Activated CD8-positive, alpha-beta memory T cell treated with anti-CD3 and anti-CD28 coated beads, Interleukin-2, amount 10 ng/mL, durations not matched to agents 7 days and 5 days (primary cell): Measurements from ENCODE around the gene NRL. TPM values are rescaled to one million over a fixed set of nuclear protein-coding genes. Genes with fewer than 3 reads are reported as not detected.
"Not testable (repeated sequence)": the region's sequence is repeated elsewhere in the genome, so short reads cannot be mapped to it uniquely, and the experiment has no call there.

Source experiments
- ATAC-seq: fragments of 150-1000 bp; cut with Tn5 transposase; one replicate; pipeline ENCODE4 v1.10.0; 2021; ENCODE audit warnings: moderate library complexity
- CTCF ChIA-PET: fragments of 350-600 bp; sonication (Branson Sonifier 250); formaldehyde crosslinking; loops from one replicate; lab custom pipeline; 2021; ENCODE audit warnings: antibody characterized with exemption; lab: Charles Lee
- DNase-seq: peaks from one replicate; pipeline ENCODE4 v3.0.0-alpha.2; 2020
- H3K27ac Mint-ChIP-seq: one replicate; pipeline ENCODE4 v1.8.0; 2021; ENCODE audit warnings: mild to moderate bottlenecking, mixed read lengths
- H3K27me3 Mint-ChIP-seq: one replicate; pipeline ENCODE4 v1.8.0; 2021; ENCODE audit warnings: mixed read lengths
- H3K36me3 Mint-ChIP-seq: one replicate; pipeline ENCODE4 v1.8.0; 2021; ENCODE audit warnings: mild to moderate bottlenecking, mixed read lengths
- H3K4me1 Mint-ChIP-seq: one replicate; pipeline ENCODE4 v1.8.0; 2021; ENCODE audit warnings: mixed read lengths
- H3K4me3 Mint-ChIP-seq: one replicate; pipeline ENCODE4 v1.8.0; 2021; ENCODE audit warnings: mild to moderate bottlenecking, moderate library complexity, mixed read lengths
- H3K9me3 Mint-ChIP-seq: one replicate; pipeline ENCODE4 v1.8.0; 2022; ENCODE audit warnings: low read depth, mixed read lengths
- total RNA-seq, 2 experiments: library from RNA; stranded (reverse); gene quantifications; one replicate each; pipeline ENCODE4 v1.2.3, GENCODE V29; 2021

NRL gene
- total RNA-seq, 2 experiments from 2014 or later = 2.6 to 3.2 TPM

GRCh38 chr14:24051789-24052655 is 62.7 kb downstream of the NRL start, which contains the start of gene CARMIL3:
TSS of gene CARMIL3 (plus strand) at chr14:24052009. CDS start at chr14:24052154, 145 bp downstream.
- Mint-ChIP-seq H3K27me3 (peaks cover 32% of the 10 kb centered on the region), H3K4me3 (peak within 1 kb of the TSS; percentile 74), H3K36me3 (no peaks in the 10 kb centered on the region), H3K4me1 (peaks cover 16% of the 10 kb centered on the region), H3K27ac (peak within 1 kb of the TSS; percentile 32), H3K9me3 (no peaks in the 10 kb centered on the region)
- ATAC-seq (peak; percentile 88), DNase-seq (peak; percentile 79)
- CTCF ChIA-PET = interaction anchor here (0.8 to 3.1 kb wide), 9 partner anchors 9 to 110 kb away, joined by 3 to 21 read pairs (median 5); partner anchors contain the start of genes DCAF11, IRF9 and NRL

- Mint-ChIP-seq H3K27ac (peak overlapping the region; percentile 32), H3K4me1 (peaks cover 16% of the 10 kb centered on the region), H3K36me3 (no peaks in the 10 kb centered on the region), H3K9me3 (no peaks in the 10 kb centered on the region), H3K4me3 (peak overlapping the region; percentile 74), H3K27me3 (peaks cover 33% of the 10 kb centered on the region)
- DNase-seq (peak; percentile 40), ATAC-seq (no peak)
- CTCF ChIA-PET = interaction anchor here (1.2 to 3.1 kb wide), 8 partner anchors 10 to 63 kb away, joined by 3 to 21 read pairs (median 6); partner anchors contain the start of genes DCAF11 and NRL
Measured at GRCh38 chr14:24051176-24051788, 63.5 kb downstream of the NRL start.

DNA sequence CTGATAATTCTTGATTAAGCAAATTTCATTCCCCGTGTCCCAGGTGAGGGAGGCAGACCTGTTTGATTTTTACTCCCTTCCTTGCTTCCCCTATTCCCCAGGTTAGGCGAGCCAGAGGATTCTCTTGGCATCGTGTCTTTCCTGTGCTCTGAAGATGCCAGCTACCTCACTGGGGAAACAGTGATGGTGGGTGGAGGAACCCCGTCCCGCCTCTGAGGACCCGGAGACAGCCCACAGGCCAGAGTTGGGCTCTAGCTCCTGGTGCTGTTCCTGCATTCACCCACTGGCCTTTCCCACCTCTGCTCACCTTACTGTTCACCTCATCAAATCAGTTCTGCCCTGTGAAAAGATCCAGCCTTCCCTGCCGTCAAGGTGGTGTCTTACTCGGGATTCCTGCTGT is 64.0 kb downstream of the NRL start:
- Mint-ChIP-seq H3K4me3 (peak overlapping the region; percentile 74), H3K4me1 (peaks cover 16% of the 10 kb centered on the region), H3K27me3 (peaks cover 36% of the 10 kb centered on the region)
- not testable (repeated sequence) for H3K9me3 Mint-ChIP-seq, ATAC-seq, DNase-seq, H3K27ac Mint-ChIP-seq, H3K36me3 Mint-ChIP-seq
- CTCF ChIA-PET = interaction anchor here (1.0 to 2.4 kb wide), 3 partner anchors 8 to 40 kb away, joined by 4 to 10 read pairs (median 5); no protein-coding TSS in a partner anchor

- not testable (repeated sequence) for H3K9me3 Mint-ChIP-seq, H3K4me3 Mint-ChIP-seq, ATAC-seq, H3K36me3 Mint-ChIP-seq, H3K27ac Mint-ChIP-seq, DNase-seq
- Mint-ChIP-seq H3K4me1 (peaks cover 29% of the 10 kb centered on the region), H3K27me3 (peaks cover 42% of the 10 kb centered on the region)
- CTCF ChIA-PET = interaction anchor here (1.8 to 2.3 kb wide), 2 partner anchors 13 to 44 kb away, joined by 4 to 6 read pairs; no protein-coding TSS in a partner anchor
Measured at GRCh38 chr14:24049002-24049401, 65.7 kb downstream of the NRL start.

DNA sequence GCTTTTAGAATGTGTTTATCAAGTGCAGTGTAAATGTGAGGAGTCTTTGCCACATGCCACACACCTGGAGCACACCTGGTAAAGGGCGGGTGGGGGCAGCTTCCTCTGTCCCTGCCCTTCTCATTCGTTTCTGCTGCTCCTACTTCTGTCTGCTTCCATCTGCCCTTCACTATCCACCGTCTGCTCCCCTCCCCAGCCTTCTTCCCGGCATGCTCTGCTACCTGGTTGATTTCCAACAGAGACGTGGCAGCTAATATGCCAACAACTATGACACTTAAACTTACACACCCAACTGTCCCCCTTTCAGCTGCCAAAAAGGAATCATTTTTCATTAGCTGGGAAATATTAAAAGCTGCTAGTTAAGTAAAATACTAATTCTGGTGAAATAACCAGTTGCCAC is 72.0 kb downstream of the NRL start:
- CTCF ChIA-PET = interaction anchor here (1.3 kb wide), 1 partner anchor 11 kb away, joined by 6 read pairs; no protein-coding TSS in a partner anchor
- Mint-ChIP-seq H3K9me3 (no peaks in the 10 kb centered on the region), H3K4me1 (peaks cover 18% of the 10 kb centered on the region), H3K36me3 (no peaks in the 10 kb centered on the region), H3K4me3 (no peak overlapping the region), H3K27me3 (peaks cover 26% of the 10 kb centered on the region), H3K27ac (no peak overlapping the region)
- DNase-seq (no peak), ATAC-seq (no peak)

DNA sequence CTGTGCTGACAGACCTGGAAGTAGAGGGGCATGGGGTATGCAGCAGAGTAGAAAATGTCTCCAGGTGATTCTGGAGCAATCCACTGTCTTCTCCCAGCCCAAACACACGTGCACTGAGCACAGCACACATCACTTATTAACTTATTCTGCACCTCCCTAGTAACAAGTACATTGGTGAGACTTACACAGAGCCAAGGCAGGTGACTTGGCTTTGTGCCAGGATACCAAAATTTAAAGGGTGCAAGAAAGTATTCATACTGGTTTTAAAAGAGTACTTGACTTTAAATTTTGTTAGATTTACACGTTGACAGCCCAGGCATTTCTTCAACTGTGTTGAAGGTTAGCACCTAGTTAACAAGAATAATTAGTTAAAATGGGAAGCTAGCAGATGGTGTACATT is 74.1 kb downstream of the NRL start:
- CTCF ChIA-PET = no interaction called here
- Mint-ChIP-seq H3K4me3 (no peak overlapping the region), H3K27me3 (peaks cover 18% of the 10 kb centered on the region), H3K27ac (no peak overlapping the region), H3K36me3 (peaks cover 1% of the 10 kb centered on the region), H3K4me1 (peaks cover 29% of the 10 kb centered on the region), H3K9me3 (no peaks in the 10 kb centered on the region)
- no peak for DNase-seq
- ATAC-seq = no peak

- peaks cover 15% of the 10 kb centered on the region for H3K4me1 Mint-ChIP-seq
- CTCF ChIA-PET = interaction anchor here (1.5 kb wide), 1 partner anchor 9 kb away, joined by 3 read pairs; no protein-coding TSS in a partner anchor
- H3K27me3 Mint-ChIP-seq = peaks cover 9% of the 10 kb centered on the region
- H3K27ac Mint-ChIP-seq = no peak overlapping the region
- no peak overlapping the region for H3K4me3 Mint-ChIP-seq
- H3K36me3 Mint-ChIP-seq = peaks cover 1% of the 10 kb centered on the region
- DNase-seq (no peak), ATAC-seq (no peak)
- no peaks in the 10 kb centered on the region for H3K9me3 Mint-ChIP-seq
Measured at GRCh38 chr14:24038686-24039085, 76.1 kb downstream of the NRL start.

- Mint-ChIP-seq H3K4me3 (no peak overlapping the region), H3K27me3 (peaks cover 5% of the 10 kb centered on the region)
- CTCF ChIA-PET = interaction anchor here (0.9 to 1.5 kb wide), 2 partner anchors 10 to 21 kb away, joined by 3 read pairs; no protein-coding TSS in a partner anchor
Measured at GRCh38 chr14:24037658-24038037, 77.1 kb downstream of the NRL start.

GRCh38 chr14:24036963-24037657 is 77.6 kb downstream of the NRL start:
- DNase-seq, H3K36me3 Mint-ChIP-seq, H3K9me3 Mint-ChIP-seq, H3K27me3 Mint-ChIP-seq: not testable (repeated sequence)
- Mint-ChIP-seq H3K4me3 (peak overlapping the region; percentile 88), H3K27ac (peak overlapping the region; percentile 76), H3K4me1 (peaks cover 15% of the 10 kb centered on the region)
- peak; percentile 2 for ATAC-seq
- CTCF ChIA-PET = interaction anchor here (1.2 to 1.8 kb wide), 4 partner anchors 10 to 405 kb away, joined by 3 to 4 read pairs (median 4); no protein-coding TSS in a partner anchor

More at GRCh38 chr14:24037658-24038037, 77.1 kb downstream of the NRL start:
- Mint-ChIP-seq H3K36me3 (peaks cover 1% of the 10 kb centered on the region), H3K27ac (no peak overlapping the region), H3K4me1 (peaks cover 15% of the 10 kb centered on the region), H3K9me3 (no peaks in the 10 kb centered on the region)
- ATAC-seq (no peak), DNase-seq (no peak)

- H3K27ac Mint-ChIP-seq = peak overlapping the region; percentile 76
- peaks cover 15% of the 10 kb centered on the region for H3K4me1 Mint-ChIP-seq
- CTCF ChIA-PET = interaction anchor here (0.9 to 1.8 kb wide), 5 partner anchors 12 to 405 kb away, joined by 4 to 8 read pairs (median 4); partner anchors contain the start of gene CARMIL3
- ATAC-seq = peak; percentile 87
- H3K9me3 Mint-ChIP-seq = peaks cover 6% of the 10 kb centered on the region
- peak; percentile 80 for DNase-seq
- H3K27me3 Mint-ChIP-seq = no peaks in the 10 kb centered on the region
- H3K4me3 Mint-ChIP-seq = peak overlapping the region; percentile 88
- peaks cover 3% of the 10 kb centered on the region for H3K36me3 Mint-ChIP-seq
Measured at GRCh38 chr14:24036169-24036962, 78.4 kb downstream of the NRL start.

DNA sequence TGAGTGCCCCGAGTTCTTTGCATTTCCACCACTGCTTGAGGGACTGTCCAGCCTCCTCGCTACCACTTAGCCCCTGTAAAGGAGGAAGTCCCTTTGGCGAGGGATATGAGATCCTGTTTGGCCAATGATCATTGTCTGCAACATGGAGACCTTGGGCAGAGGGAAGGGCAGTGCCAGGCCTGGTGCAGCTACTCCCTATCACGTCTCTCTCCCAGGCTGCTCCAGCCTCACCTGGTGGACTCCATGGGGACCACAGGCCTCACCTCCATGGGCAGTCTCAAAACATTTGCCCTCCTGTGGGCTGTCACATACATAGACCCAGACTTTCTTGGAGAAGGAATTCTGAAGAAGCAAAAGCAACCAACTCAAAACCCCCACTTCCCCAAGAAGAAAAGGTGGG is 79.0 kb downstream of the NRL start:
- H3K4me3 Mint-ChIP-seq = peak overlapping the region; percentile 88
- peak overlapping the region; percentile 50 for H3K27ac Mint-ChIP-seq
- H3K9me3 Mint-ChIP-seq, DNase-seq, H3K27me3 Mint-ChIP-seq, H3K36me3 Mint-ChIP-seq: not testable (repeated sequence)
- peak; percentile 12 for ATAC-seq
- CTCF ChIA-PET = interaction anchor here (0.9 to 1.8 kb wide), 5 partner anchors 12 to 404 kb away, joined by 4 to 8 read pairs (median 4); partner anchors contain the start of gene CARMIL3
- H3K4me1 Mint-ChIP-seq = peaks cover 15% of the 10 kb centered on the region
